ENCODE measurements around the gene POLR3F. TPM values are rescaled to one million over a fixed set of nuclear protein-coding genes. Genes with fewer than 3 reads are reported as not detected.
"Not testable (repeated sequence)": the region's sequence is repeated elsewhere in the genome, so short reads cannot be mapped to it uniquely, and the experiment has no call there.

The POLR3F gene
- total and polyA plus RNA-seq, 2 donors (not counting 1 experiment from before 2014, with no cell fraction given) = 2.9 to 13.1 TPM

DNA sequence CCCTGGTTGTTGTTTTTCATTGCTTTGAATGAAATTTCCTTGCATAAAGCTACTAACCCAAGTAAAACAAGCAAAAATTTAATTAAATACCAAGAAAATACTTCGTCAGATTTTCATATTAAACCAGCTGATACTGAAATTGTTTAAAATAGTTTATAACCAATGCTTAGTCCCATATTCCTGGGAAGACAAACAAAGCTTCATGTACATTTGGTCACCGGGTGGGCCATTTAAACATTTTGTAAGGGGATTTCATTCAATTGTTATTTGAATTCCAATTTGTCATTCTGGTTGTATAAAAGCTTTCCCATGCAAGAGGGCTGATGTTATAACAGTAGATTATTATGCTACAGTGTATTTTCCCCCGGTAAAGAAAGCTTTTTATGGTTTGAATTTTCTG lies 30.4 kb downstream of the POLR3F start:
- Histone ChIP-seq H3K9ac (ENCODE audit: low read length) (peak overlapping the region; percentile 92), H3K9me3 (ENCODE audit: control extremely low read depth in 1 of 3, control insufficient read depth in 2 of 3, insufficient read depth in 1 of 3, low read length in 2 of 3) (no peaks in the 10 kb centered on the region), H2AFZ (ENCODE audit: insufficient read depth, low read depth, low read length, poor library complexity, severe bottlenecking) (peak overlapping the region; percentile 97), H4K20me1 (ENCODE audit: control insufficient read depth, insufficient read depth, low read length, poor library complexity, severe bottlenecking) (no peaks in the 10 kb centered on the region), H3K4me3 (ENCODE audit: control extremely low read depth in 1 of 5, extremely low read depth in 1 of 5, insufficient read depth in 1 of 5, low read depth in 2 of 5, low read length in 4 of 5) (peak overlapping the region in 2 of 5 experiments; percentile 87 to 96), H3K27ac (ENCODE audit: low read length in 2 of 2) (peak overlapping the region in 1 of 2 donors; percentile 78), H3K27me3 (replicated peaks in 1 of 4; ENCODE audit: control extremely low read depth in 1 of 4, control insufficient read depth in 3 of 4, insufficient read depth in 4 of 4, low read length in 3 of 4) (no peaks in the 10 kb centered on the region), H3K36me3 (replicated peaks in 1 of 2; ENCODE audit: control extremely low read depth in 1 of 2, control insufficient read depth in 1 of 2, extremely low read depth in 1 of 2, insufficient read depth in 2 of 2, low read length in 1 of 2) (peaks cover 0 to 13% of the 10 kb centered on the region in 2 experiments), H3K4me1 (ENCODE audit: control insufficient read depth in 2 of 2, insufficient read depth in 2 of 2, low read length in 2 of 2) (peaks cover 7 to 11% of the 10 kb centered on the region in 2 donors), H3K79me2 (ENCODE audit: control insufficient read depth, insufficient read depth, low read length) (peaks cover 5% of the 10 kb centered on the region), H3K4me2 (replicated peaks; ENCODE audit: low read depth, low read length, poor library complexity, severe bottlenecking) (peak overlapping the region; percentile 74)
- H3K27ac Mint-ChIP-seq = peak overlapping the region; percentile 89
- DNase-seq (no peak), ATAC-seq (ENCODE audit: low read depth) (no peak)
- H3K9me3 Mint-ChIP-seq (ENCODE audit: insufficient read depth) = no peaks in the 10 kb centered on the region
- ChIA-PET CTCF (interaction anchor here (1.1 to 4.7 kb wide), 3 partner anchors 10 to 209 kb away, joined by 4 to 34 read pairs (median 4); partner anchors contain the start of genes SEC23B and ZNF133), POLR2A (interaction anchor here (1.3 to 3.2 kb wide), 4 partner anchors 10 to 209 kb away, joined by 3 to 27 read pairs (median 5); partner anchors contain the start of genes DTD1, DZANK1, POLR3F and SEC23B)
- no CpG with 5 or more reads among the region's 3 CpGs for WGBS (ENCODE audit: insufficient coverage)
- peaks cover 9% of the 10 kb centered on the region for H3K27me3 Mint-ChIP-seq
- intact Hi-C loops (cut with micrococcal nuclease) = loop anchor here (1.0 to 2.0 kb wide), 8 partner anchors 9 to 927 kb away; partner anchors contain the start of genes DSTN, DZANK1, POLR3F and SMIM26
- peak overlapping the region; percentile 98 for H3K4me3 Mint-ChIP-seq
- no peak for TF ChIP-seq EZH2 (IDR thresholded peaks at IDR 0.05; ENCODE audit: borderline replicate concordance, insufficient read depth, low read depth, low read length, poor library complexity, severe bottlenecking)
- TF ChIP-seq, protein P1, sequence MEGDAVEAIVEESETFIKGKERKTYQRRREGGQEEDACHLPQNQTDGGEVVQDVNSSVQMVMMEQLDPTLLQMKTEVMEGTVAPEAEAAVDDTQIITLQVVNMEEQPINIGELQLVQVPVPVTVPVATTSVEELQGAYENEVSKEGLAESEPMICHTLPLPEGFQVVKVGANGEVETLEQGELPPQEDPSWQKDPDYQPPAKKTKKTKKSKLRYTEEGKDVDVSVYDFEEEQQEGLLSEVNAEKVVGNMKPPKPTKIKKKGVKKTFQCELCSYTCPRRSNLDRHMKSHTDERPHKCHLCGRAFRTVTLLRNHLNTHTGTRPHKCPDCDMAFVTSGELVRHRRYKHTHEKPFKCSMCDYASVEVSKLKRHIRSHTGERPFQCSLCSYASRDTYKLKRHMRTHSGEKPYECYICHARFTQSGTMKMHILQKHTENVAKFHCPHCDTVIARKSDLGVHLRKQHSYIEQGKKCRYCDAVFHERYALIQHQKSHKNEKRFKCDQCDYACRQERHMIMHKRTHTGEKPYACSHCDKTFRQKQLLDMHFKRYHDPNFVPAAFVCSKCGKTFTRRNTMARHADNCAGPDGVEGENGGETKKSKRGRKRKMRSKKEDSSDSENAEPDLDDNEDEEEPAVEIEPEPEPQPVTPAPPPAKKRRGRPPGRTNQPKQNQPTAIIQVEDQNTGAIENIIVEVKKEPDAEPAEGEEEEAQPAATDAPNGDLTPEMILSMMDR (IDR thresholded peaks at IDR 0.05) = no peak
- peaks cover 18% of the 10 kb centered on the region for H3K4me1 Mint-ChIP-seq

GRCh38 chr20:18501672-18502071 lies 34.5 kb downstream of the POLR3F start:
- H3K36me3 ChIP-seq (replicated peaks in 1 of 2; ENCODE audit: control extremely low read depth in 1 of 2, control insufficient read depth in 1 of 2, extremely low read depth in 1 of 2, insufficient read depth in 2 of 2, low read length in 1 of 2); CTCF ChIA-PET; H3K4me2 ChIP-seq (replicated peaks; ENCODE audit: low read depth, low read length, poor library complexity, severe bottlenecking); intact Hi-C loops (cut with micrococcal nuclease); H4K20me1 ChIP-seq (ENCODE audit: control insufficient read depth, insufficient read depth, low read length, poor library complexity, severe bottlenecking); H3K4me3 ChIP-seq (ENCODE audit: control extremely low read depth in 1 of 5, extremely low read depth in 1 of 5, insufficient read depth in 1 of 5, low read depth in 2 of 5, low read length in 4 of 5); H2AFZ ChIP-seq (ENCODE audit: insufficient read depth, low read depth, low read length, poor library complexity, severe bottlenecking); H3K27me3 ChIP-seq (replicated peaks in 1 of 4; ENCODE audit: control extremely low read depth in 1 of 4, control insufficient read depth in 3 of 4, insufficient read depth in 4 of 4, low read length in 3 of 4); POLR2A ChIA-PET; H3K79me2 ChIP-seq (ENCODE audit: control insufficient read depth, insufficient read depth, low read length); H3K27ac Mint-ChIP-seq; H3K9me3 Mint-ChIP-seq (ENCODE audit: insufficient read depth); DNase-seq; H3K27ac ChIP-seq (ENCODE audit: low read length in 2 of 2); H3K9me3 ChIP-seq (ENCODE audit: control extremely low read depth in 1 of 3, control insufficient read depth in 2 of 3, insufficient read depth in 1 of 3, low read length in 2 of 3); H3K4me1 Mint-ChIP-seq; H3K9ac ChIP-seq (ENCODE audit: low read length); H3K4me3 Mint-ChIP-seq; H3K4me1 ChIP-seq (ENCODE audit: control insufficient read depth in 2 of 2, insufficient read depth in 2 of 2, low read length in 2 of 2); ATAC-seq (ENCODE audit: low read depth): not testable (repeated sequence)
- peaks cover 13% of the 10 kb centered on the region for H3K27me3 Mint-ChIP-seq
- 100% methylated on average over 1 of the region's 1 CpG for WGBS (ENCODE audit: insufficient coverage)

Measured in B cell (primary cell).